Sigmoid colon (tissue), 4 donors: ENCODE results near the gene XKR7.

Experiments
- POLR2A ChIP-seq, 2 donors: fragments of 450-650 bp; IDR thresholded peaks; one replicate each; pipeline ENCODE4 v1.6.1; 2016; ENCODE audit warnings: antibody characterized with exemption in 2 of 2, mild to moderate bottlenecking in 2 of 2, moderate library complexity in 2 of 2
- POLR2AphosphoS5 ChIP-seq, 4 donors: sonication (generic); formaldehyde crosslinking; IDR thresholded peaks; one replicate each; pipeline ENCODE4 v1.6.1; 2017; ENCODE audit warnings: antibody characterized with exemption in 4 of 4
- TF ChIP-seq, protein P1 (sequence below), 4 experiments: fragments of 450-650 bp in 3 of 4; fragments of 200-600 bp in 1 of 4; IDR thresholded peaks; one replicate each; pipeline ENCODE4 v1.5.1; 2016 to 2019; ENCODE audit warnings: antibody characterized with exemption in 4 of 4, mild to moderate bottlenecking in 3 of 4, moderate library complexity in 2 of 4

DNA sequence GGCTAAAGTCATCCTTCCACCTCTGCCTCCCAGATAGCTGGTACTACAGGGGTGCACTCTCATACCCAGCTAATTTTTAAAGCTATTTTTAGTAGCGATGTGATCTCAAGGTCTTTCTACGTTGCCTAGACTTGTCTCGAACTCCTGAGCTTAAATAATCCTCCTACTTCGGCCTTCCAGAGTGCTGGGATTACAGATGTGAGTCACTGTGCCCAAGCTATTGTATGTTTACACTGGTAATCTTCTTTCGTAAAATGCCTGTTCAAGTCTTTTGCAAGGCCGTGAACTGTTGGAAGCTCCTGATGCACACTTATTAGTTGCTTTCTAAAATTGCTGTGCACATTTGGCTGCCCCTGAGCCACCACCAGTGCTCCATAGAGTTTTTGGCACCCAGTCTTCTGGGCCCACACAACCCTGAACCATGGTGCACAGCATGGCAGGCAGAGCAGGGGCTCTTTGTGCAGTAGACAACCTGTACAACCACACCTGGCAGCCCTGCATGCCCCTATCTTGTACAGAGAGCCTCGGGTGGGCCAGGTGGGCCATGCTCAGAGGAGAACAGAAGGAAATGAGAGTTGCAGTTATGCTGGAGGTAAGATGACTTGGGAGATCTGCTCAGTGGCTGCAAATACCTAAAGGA lies 49.4 kb upstream of the XKR7 start:
- TF ChIP-seq, protein P1, sequence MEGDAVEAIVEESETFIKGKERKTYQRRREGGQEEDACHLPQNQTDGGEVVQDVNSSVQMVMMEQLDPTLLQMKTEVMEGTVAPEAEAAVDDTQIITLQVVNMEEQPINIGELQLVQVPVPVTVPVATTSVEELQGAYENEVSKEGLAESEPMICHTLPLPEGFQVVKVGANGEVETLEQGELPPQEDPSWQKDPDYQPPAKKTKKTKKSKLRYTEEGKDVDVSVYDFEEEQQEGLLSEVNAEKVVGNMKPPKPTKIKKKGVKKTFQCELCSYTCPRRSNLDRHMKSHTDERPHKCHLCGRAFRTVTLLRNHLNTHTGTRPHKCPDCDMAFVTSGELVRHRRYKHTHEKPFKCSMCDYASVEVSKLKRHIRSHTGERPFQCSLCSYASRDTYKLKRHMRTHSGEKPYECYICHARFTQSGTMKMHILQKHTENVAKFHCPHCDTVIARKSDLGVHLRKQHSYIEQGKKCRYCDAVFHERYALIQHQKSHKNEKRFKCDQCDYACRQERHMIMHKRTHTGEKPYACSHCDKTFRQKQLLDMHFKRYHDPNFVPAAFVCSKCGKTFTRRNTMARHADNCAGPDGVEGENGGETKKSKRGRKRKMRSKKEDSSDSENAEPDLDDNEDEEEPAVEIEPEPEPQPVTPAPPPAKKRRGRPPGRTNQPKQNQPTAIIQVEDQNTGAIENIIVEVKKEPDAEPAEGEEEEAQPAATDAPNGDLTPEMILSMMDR (IDR thresholded peaks at IDR 0.05) = no peak
- no peak for TF ChIP-seq POLR2A (IDR thresholded peaks at IDR 0.05)
- TF ChIP-seq POLR2AphosphoS5 (IDR thresholded peaks at IDR 0.05) = no peak
